ENCODE data around the gene RCBTB1.
"Not testable (repeated sequence)": the region's sequence is repeated elsewhere in the genome, so short reads cannot be mapped to it uniquely, and the experiment has no call there.

Gene RCBTB1

DNA sequence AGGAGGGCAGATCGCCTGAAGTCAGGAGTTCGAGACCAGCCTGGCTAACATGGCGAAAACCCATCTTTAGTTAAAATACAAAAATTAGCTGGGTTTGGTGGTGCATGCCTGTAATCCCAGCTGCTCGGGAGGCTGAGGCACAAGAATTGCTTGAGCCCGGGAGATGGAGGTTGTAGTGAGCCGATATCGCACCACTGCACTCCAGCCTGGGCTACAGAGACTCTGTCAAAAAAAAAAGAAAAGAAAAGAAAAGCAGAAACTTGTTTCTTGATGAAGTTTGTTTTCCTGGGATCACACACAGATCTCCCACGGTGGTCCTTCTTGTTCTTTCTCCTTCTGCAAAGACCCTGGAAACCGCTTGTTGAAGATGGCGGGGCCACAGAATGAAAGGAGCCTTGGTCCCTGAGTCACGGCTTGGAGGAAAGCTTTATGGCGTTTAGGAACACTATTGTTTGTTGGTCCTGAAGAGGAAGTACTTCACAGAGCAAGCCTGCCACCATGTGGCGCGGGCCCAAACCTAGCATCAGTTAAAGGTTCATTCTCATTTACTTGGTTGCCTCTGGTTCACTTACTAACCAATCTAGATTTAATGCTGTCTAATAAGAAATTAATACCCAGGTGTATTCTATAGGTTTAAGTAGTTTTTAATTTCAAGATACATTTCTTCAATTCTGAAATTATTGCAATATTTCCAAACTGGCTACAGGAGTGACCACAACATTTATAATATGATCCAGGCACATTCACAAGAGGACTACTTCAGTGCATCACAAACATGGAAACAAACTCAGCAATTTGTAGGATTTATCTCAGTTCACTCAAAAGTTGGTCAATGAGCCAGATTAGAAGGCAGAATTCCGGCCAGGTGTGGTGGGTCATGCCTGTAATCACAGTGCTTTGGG, 21.6 kb upstream of the RCBTB1 start:
- ChIA-PET CTCF (interaction anchor here (0.6 to 0.8 kb wide), 2 partner anchors 326 to 1637 kb away, joined by 3 to 4 read pairs; no protein-coding TSS in a partner anchor), POLR2A (no interaction called here)
- TF ChIP-seq FOXK2 (IDR thresholded peaks at IDR 0.05) = no peak
- TF ChIP-seq LEF1 (IDR thresholded peaks at IDR 0.05; ENCODE audit: borderline replicate concordance) = no peak
- no peak for TF ChIP-seq FOXM1 (IDR thresholded peaks at IDR 0.05; ENCODE audit: borderline replicate concordance)
- no peak for TF ChIP-seq SUZ12 (IDR thresholded peaks at IDR 0.05)
- peak; percentile 79 for DNase-seq (ENCODE audit: extremely low spot score)

DNA sequence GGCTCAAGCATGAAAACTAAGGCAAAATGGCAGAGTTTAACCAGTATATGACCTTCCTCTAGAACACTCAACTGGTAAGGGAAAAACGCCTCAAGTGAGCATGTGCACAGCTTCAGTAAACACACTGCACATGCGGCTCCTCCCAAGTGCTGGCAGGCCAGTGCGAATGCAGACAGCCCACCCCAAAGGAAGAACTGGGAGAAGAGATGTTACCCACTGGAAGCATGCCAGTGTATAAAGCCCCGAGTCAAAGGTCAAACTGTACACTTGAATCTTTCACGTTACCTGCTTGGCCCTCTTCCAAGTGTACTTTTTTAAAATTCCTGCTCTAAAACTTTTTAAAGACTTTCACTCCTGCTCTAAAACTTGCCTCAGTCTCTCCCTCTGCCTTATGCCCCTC, 19.2 kb upstream of the RCBTB1 start:
- no peak for TF ChIP-seq LEF1 (IDR thresholded peaks at IDR 0.05; ENCODE audit: borderline replicate concordance)
- no peak for TF ChIP-seq FOXK2 (IDR thresholded peaks at IDR 0.05)
- no peak for TF ChIP-seq FOXM1 (IDR thresholded peaks at IDR 0.05; ENCODE audit: borderline replicate concordance)
- ChIA-PET POLR2A (no interaction called here), CTCF (no interaction called here)
- DNase-seq (ENCODE audit: extremely low spot score) = no peak

DNA sequence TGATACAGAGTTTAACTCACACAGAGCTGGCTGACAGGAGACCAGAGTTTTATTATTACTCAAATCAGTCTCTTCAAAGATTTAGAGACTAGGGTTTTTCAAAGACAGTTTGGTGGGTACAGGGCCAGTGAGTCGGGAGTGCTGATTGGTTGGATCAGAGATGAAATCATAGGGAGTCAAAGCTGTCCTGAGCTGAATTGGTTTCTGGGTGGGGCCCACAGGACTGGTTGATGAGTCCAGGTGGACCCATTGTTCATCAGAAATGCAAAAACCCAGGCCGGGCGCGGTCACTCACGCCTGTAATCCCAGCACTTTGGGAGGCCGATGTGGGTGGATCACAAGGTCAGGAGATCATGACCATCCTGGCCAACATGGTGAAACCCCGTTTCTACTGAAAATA, 17.3 kb upstream of the RCBTB1 start:
- DNase-seq (ENCODE audit: extremely low spot score); CTCF ChIA-PET; POLR2A ChIA-PET: not testable (repeated sequence)

DNA sequence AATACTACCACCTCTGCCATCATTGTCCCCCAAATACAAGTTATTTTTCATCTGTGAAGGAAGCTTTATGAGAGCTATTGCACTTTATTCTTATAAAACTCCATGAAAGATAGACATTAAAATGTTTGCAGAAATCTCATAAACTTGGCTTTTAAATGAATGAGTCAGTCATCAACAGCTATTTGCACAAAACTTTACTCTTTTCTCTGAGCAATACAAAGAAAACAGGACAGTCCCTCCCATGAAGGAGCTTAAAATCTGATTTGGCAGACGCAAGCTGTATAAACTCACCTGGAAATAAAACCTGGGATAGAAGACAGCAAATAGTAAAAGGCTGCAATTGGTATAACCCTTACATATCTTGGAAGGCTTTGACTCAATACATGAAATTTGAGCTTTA, 16.6 kb upstream of the RCBTB1 start:
- TF ChIP-seq, protein P1, sequence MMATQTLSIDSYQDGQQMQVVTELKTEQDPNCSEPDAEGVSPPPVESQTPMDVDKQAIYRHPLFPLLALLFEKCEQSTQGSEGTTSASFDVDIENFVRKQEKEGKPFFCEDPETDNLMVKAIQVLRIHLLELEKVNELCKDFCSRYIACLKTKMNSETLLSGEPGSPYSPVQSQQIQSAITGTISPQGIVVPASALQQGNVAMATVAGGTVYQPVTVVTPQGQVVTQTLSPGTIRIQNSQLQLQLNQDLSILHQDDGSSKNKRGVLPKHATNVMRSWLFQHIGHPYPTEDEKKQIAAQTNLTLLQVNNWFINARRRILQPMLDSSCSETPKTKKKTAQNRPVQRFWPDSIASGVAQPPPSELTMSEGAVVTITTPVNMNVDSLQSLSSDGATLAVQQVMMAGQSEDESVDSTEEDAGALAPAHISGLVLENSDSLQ (IDR thresholded peaks at IDR 0.05) = no peak
- TF ChIP-seq ELF4 (IDR thresholded peaks at IDR 0.05) (no peak), FOXM1 (IDR thresholded peaks at IDR 0.05; ENCODE audit: borderline replicate concordance) (no peak), LEF1 (IDR thresholded peaks at IDR 0.05; ENCODE audit: borderline replicate concordance) (no peak), SUZ12 (IDR thresholded peaks at IDR 0.05) (no peak), FOXK2 (IDR thresholded peaks at IDR 0.05) (no peak), L3MBTL2 (conservative IDR thresholded peaks at IDR 0.05) (no peak), NFRKB (IDR thresholded peaks at IDR 0.05) (no peak), FOXA1 (IDR thresholded peaks at IDR 0.05) (no peak), BHLHE40 (IDR thresholded peaks at IDR 0.05; ENCODE audit: borderline replicate concordance) (no peak), HDGF (IDR thresholded peaks at IDR 0.05; ENCODE audit: borderline replicate concordance) (no peak), CTBP1 (IDR thresholded peaks at IDR 0.05; ENCODE audit: borderline replicate concordance) (no peak), ARNT (IDR thresholded peaks at IDR 0.05) (no peak), ZNF384 (IDR thresholded peaks at IDR 0.05) (no peak), TARDBP (IDR thresholded peaks at IDR 0.05) (no peak), SP1 (IDR thresholded peaks at IDR 0.05) (no peak)
- DNase-seq (ENCODE audit: extremely low spot score) = no peak
- CTCF ChIA-PET = no interaction called here
- POLR2A ChIA-PET = interaction anchor here (1.0 kb wide), 1 partner anchor 17 kb away, joined by 3 read pairs; the partner anchor contains the start of gene RCBTB1

DNA sequence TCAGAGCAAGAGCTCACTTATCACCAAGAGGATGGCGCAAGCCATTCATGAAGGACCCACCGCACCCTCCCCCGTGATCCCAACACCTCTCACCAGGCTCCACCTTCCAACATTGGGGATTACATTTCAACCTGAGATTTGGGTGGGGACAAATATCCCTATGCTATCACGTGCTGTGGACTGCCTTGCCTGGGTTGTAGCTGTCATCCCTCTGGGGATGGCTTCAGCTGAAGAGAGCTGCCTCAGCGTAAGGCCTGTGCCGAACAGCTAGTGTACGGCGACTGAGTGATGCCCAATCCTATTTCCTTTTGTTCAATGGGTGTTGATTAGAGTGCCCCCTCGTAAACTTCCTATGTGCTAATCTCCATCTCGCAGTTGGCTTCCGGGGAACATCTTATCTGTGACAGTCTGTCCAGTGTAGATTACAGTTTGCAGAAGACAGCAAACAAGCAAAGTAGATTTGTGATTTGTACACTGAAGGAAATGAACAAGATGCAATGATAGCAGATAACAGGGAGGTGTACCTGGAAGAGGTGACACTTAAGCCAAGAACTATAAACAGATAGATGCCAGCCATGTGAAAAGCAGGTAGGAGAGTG, 11.8 kb upstream of the RCBTB1 start:
- DNase-seq (ENCODE audit: extremely low spot score) = no peak
- TF ChIP-seq ARNT (IDR thresholded peaks at IDR 0.05) = no peak
- TF ChIP-seq FOXM1 (IDR thresholded peaks at IDR 0.05; ENCODE audit: borderline replicate concordance) = no peak
- no peak for TF ChIP-seq SUZ12 (IDR thresholded peaks at IDR 0.05)
- TF ChIP-seq ZNF384 (IDR thresholded peaks at IDR 0.05) = no peak
- TF ChIP-seq, protein P1 (IDR thresholded peaks at IDR 0.05) = no peak
- TF ChIP-seq L3MBTL2 (conservative IDR thresholded peaks at IDR 0.05) = no peak
- TF ChIP-seq FOXK2 (IDR thresholded peaks at IDR 0.05) = no peak
- TF ChIP-seq ELF4 (IDR thresholded peaks at IDR 0.05) = no peak
- no peak for TF ChIP-seq FOXA1 (IDR thresholded peaks at IDR 0.05)
- no peak for TF ChIP-seq HDGF (IDR thresholded peaks at IDR 0.05; ENCODE audit: borderline replicate concordance)
- TF ChIP-seq SP1 (IDR thresholded peaks at IDR 0.05) = no peak
- no peak for TF ChIP-seq LEF1 (IDR thresholded peaks at IDR 0.05; ENCODE audit: borderline replicate concordance)
- TF ChIP-seq CTBP1 (IDR thresholded peaks at IDR 0.05; ENCODE audit: borderline replicate concordance) = no peak
- TF ChIP-seq BHLHE40 (IDR thresholded peaks at IDR 0.05; ENCODE audit: borderline replicate concordance) = no peak
- no peak for TF ChIP-seq TARDBP (IDR thresholded peaks at IDR 0.05)
- TF ChIP-seq NFRKB (IDR thresholded peaks at IDR 0.05) = no peak
- CTCF ChIA-PET = no interaction called here
- POLR2A ChIA-PET = no interaction called here

DNA sequence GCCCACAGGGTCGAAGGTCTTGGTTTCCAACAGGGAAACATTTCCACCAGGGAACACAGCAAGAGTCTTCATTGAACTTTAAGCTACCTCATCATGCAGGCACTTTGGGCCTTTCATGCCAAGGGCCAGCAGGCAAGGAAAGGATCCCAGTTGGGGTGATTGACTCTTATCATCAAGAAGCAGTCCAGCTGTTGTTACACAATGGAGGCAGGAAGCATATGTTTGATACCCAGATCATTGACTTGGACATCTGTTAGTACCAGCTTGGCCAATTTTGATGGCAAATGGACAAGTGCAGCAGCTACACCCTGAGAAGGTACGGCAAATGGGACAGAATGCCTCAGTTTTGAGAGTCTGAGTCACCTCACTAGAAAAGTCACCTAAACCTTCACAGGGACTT, 10.9 kb upstream of the RCBTB1 start:
- POLR2A ChIA-PET = no interaction called here
- CTCF ChIA-PET = no interaction called here

More for the DNA sequence above, 10.9 kb upstream of the RCBTB1 start:
- no peak for DNase-seq (ENCODE audit: extremely low spot score)
- TF ChIP-seq, protein P1 (IDR thresholded peaks at IDR 0.05) = no peak
- no peak for TF ChIP-seq ELF4 (IDR thresholded peaks at IDR 0.05)
